GM10248 (cell line): ENCODE measurements around the gene KLK5.
"Not testable (repeated sequence)": the region's sequence is repeated elsewhere in the genome, so short reads cannot be mapped to it uniquely, and the experiment has no call there.

Experiments
- CTCF ChIA-PET: fragments of 300-600 bp; sonication (Branson Sonifier 250); formaldehyde crosslinking; extraction: SDS; loops from one replicate; lab custom pipeline; 2021; ENCODE audit warnings: antibody characterized with exemption; lab: Yijun Ruan, JAX
- POLR2A ChIA-PET: fragments of 350-650 bp; sonication (Branson Sonifier 250); formaldehyde crosslinking; extraction: SDS; loops from one replicate; lab custom pipeline; 2020; ENCODE audit warnings: antibody characterized with exemption; lab: Yijun Ruan, JAX
- DNase-seq: peaks from one replicate; pipeline ENCODE4 v3.0.0; 2012; ENCODE audit errors: extremely low spot score
- CTCF ChIP-seq: IDR thresholded peaks from 2 replicates; pipeline ENCODE4 v1.5.1; 2012; ENCODE audit warnings: mild to moderate bottlenecking, low read depth; ENCODE audit errors: extremely low read depth, missing control alignments, control extremely low read depth

The KLK5 gene

GRCh38 chr19:50897612-50898011, 55.2 kb downstream of the KLK5 start:
- POLR2A ChIA-PET, result no interaction called here
- CTCF ChIA-PET, result interaction anchor here (1.0 to 2.9 kb wide), 5 partner anchors 8 to 24 kb away, joined by 3 to 15 read pairs (median 4); no protein-coding TSS in a partner anchor
- peak; percentile 3 for TF ChIP-seq CTCF
- no peak for DNase-seq

- no peak for TF ChIP-seq CTCF
- ChIA-PET CTCF (interaction anchor here (1.0 to 2.9 kb wide), 8 partner anchors 8 to 25 kb away, joined by 3 to 15 read pairs (median 5); no protein-coding TSS in a partner anchor), POLR2A (no interaction called here)
- DNase-seq, result no peak
Observed at GRCh38 chr19:50897191-50897607, 55.6 kb downstream of the KLK5 start.

GRCh38 chr19:50896591-50897190, 56.1 kb downstream of the KLK5 start:
- no peak for TF ChIP-seq CTCF
- POLR2A ChIA-PET, result interaction anchor here (0.6 to 1.0 kb wide), 2 partner anchors 93 to 196 kb away, joined by 3 to 4 read pairs; no protein-coding TSS in a partner anchor
- peak; percentile 87 for DNase-seq
- CTCF ChIA-PET, result interaction anchor here (1.0 to 1.5 kb wide), 6 partner anchors 9 to 102 kb away, joined by 3 to 9 read pairs (median 4); no protein-coding TSS in a partner anchor

- ChIA-PET CTCF (interaction anchor here (1.0 to 1.4 kb wide), 5 partner anchors 9 to 101 kb away, joined by 3 to 9 read pairs (median 3); no protein-coding TSS in a partner anchor), POLR2A (interaction anchor here (0.6 to 1.0 kb wide), 4 partner anchors 10 to 962 kb away, joined by 3 to 6 read pairs (median 4); no protein-coding TSS in a partner anchor)
Observed at GRCh38 chr19:50896089-50896590, 56.7 kb downstream of the KLK5 start.

GRCh38 chr19:50894478-50895356, 58.1 kb downstream of the KLK5 start:
- ChIA-PET POLR2A (interaction anchor here (0.5 to 0.6 kb wide), 2 partner anchors 20 to 90 kb away, joined by 4 to 6 read pairs; no protein-coding TSS in a partner anchor), CTCF (interaction anchor here (1.0 to 2.0 kb wide), 5 partner anchors 9 to 111 kb away, joined by 3 to 8 read pairs (median 4); no protein-coding TSS in a partner anchor)
- no peak for TF ChIP-seq CTCF
- DNase-seq, result no peak

More at GRCh38 chr19:50896089-50896590, 56.7 kb downstream of the KLK5 start:
- DNase-seq, result not testable (repeated sequence)
